NOMO-1 treated with DMSO at 0.1 percent for 48 hours (cell line): ENCODE measurements around the gene SPECC1.
"Not testable (repeated sequence)": the region's sequence is repeated elsewhere in the genome, so short reads cannot be mapped to it uniquely, and the experiment has no call there.

Experiments used
- DNase-seq: peaks from one replicate; lab custom pipeline; 2025; ENCODE audit not compliant: unreplicated experiment; lab: John Stamatoyannopoulos, UW

SPECC1 gene

GRCh38 chr17:20066253-20066652 lies 57.1 kb downstream of the SPECC1 start:
- DNase-seq, result no peak

GRCh38 chr17:20067711-20068110 lies 58.6 kb downstream of the SPECC1 start:
- no peak for DNase-seq

GRCh38 chr17:20068445-20068844 lies 59.3 kb downstream of the SPECC1 start:
- DNase-seq, result no peak

GRCh38 chr17:20071824-20072691 lies 62.9 kb downstream of the SPECC1 start:
- DNase-seq, result no peak

GRCh38 chr17:20072692-20072992 lies 63.5 kb downstream of the SPECC1 start:
- DNase-seq, result peak; percentile 34

GRCh38 chr17:20073055-20073979 lies 64.2 kb downstream of the SPECC1 start:
- DNase-seq, result peak; percentile 93

- no peak for DNase-seq
These were observed 64.8 kb downstream of the SPECC1 start for GRCh38 chr17:20074001-20074400.

- DNase-seq, result peak; percentile 82
These were observed 65.3 kb downstream of the SPECC1 start for GRCh38 chr17:20074489-20074888.

- not testable (repeated sequence) for DNase-seq
These were observed 67.0 kb downstream of the SPECC1 start for GRCh38 chr17:20076137-20076536.

GRCh38 chr17:20077978-20078685 lies 69.0 kb downstream of the SPECC1 start:
- DNase-seq, result no peak

- no peak for DNase-seq
These were observed 71.4 kb downstream of the SPECC1 start for GRCh38 chr17:20080513-20080912.

- DNase-seq, result no peak
These were observed 74.1 kb downstream of the SPECC1 start for GRCh38 chr17:20083156-20083859.

GRCh38 chr17:20084621-20085282 lies 75.6 kb downstream of the SPECC1 start:
- no peak for DNase-seq

- DNase-seq, result no peak
These were observed 76.2 kb downstream of the SPECC1 start for GRCh38 chr17:20085283-20085845.

- no peak for DNase-seq
These were observed 77.4 kb downstream of the SPECC1 start for GRCh38 chr17:20086416-20087076.

GRCh38 chr17:20087538-20088250 lies 78.5 kb downstream of the SPECC1 start:
- DNase-seq, result no peak

- no peak for DNase-seq
These were observed 80.8 kb downstream of the SPECC1 start for GRCh38 chr17:20089756-20090547.
